ENCODE measurements around the gene ISM2. TPM values are rescaled to one million over a fixed set of nuclear protein-coding genes. Genes with fewer than 3 reads are reported as not detected.
"Not testable (repeated sequence)": the region's sequence is repeated elsewhere in the genome, so short reads cannot be mapped to it uniquely, and the experiment has no call there.

Gene ISM2
- polyA plus RNA-seq: 0.07 TPM
- long read RNA-seq, donor 1: 0 reads
- long read RNA-seq, donor 2: 0 reads
- long read RNA-seq, donor 3: 0 reads
- long read RNA-seq, donor 4: 0 reads
- long read RNA-seq, donor 5: 0 reads
- long read RNA-seq, donor 6: 0 reads
- long read RNA-seq, donor 7: 0 reads
- long read RNA-seq, donor 8: 0 reads
- long read RNA-seq, donor 9: 0 reads
- long read RNA-seq, donor 10, partial matches to known transcripts: 0 of 1 reads
- long read RNA-seq, donor 10, other reads (novel, unspliced or antisense): 0 of 1 reads
- long read RNA-seq, donor 11: 0 reads

GRCh38 chr14:77498120-77498979 lies at the start of gene ISM2:
Gene ISM2, minus strand, starts transcription at chr14:77498816. Its CDS starts 23 bp downstream, at chr14:77498793.
- peaks cover 34% of the 10 kb centered on the region for H3K27me3 ChIP-seq (ENCODE audit: control insufficient read depth, insufficient read depth, low read length)
- H3K4me3 ChIP-seq (ENCODE audit: low read length): peak within 1 kb of the TSS; percentile 21
- peaks cover 5% of the 10 kb centered on the region for H3K4me1 ChIP-seq (ENCODE audit: control insufficient read depth, insufficient read depth, low read length)
- no peak within 1 kb of the TSS for H3K27ac ChIP-seq (ENCODE audit: low read length)
- peaks cover 6% of the 10 kb centered on the region for H3K9me3 ChIP-seq (ENCODE audit: control insufficient read depth, low read depth, low read length)
- no CpG with 5 or more reads among the region's 104 CpGs for WGBS (ENCODE audit: insufficient coverage, low lambda C conversion rate)
- H3K36me3 ChIP-seq (ENCODE audit: control insufficient read depth, insufficient read depth, low read length): no peaks in the 10 kb centered on the region
- peak; percentile 25 to 55 for DNase-seq

DNA sequence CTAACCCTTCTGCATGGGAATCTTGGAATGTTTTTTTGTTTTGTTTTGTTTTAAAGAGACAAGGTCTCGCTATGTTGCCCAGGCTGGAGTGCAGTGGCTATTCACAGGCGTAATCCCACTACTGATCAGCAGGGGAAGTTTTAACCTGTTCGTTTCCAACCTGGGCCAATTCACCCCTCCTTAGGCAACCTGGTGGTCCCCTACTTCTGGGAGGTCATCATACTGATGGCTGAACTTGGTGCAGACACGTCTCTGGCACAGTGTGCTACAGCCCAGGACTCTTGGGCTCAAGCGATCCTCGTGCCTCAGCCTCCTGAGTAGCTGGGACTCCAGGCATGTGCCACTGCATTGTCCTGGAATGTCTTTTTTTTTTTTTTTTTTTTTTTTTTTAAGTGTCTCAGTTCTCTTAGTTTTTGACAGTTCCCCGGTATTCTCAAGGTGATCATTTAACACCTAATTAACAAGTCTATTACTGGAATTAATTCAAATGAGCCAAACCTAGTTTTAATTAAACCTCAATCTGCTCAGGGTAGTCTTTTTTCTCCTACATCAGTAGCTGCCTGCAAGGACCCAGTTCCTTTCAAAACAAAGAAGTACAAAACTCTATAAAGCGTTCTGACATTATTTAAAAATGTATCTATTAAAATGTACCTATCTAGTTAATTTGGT lies 49.0 kb upstream of the ISM2 start:
- Histone ChIP-seq H3K27me3 (ENCODE audit: control insufficient read depth, insufficient read depth, low read length) (no peaks in the 10 kb centered on the region), H3K27ac (ENCODE audit: low read length) (no peak overlapping the region), H3K4me1 (ENCODE audit: control insufficient read depth, insufficient read depth, low read length) (no peaks in the 10 kb centered on the region), H3K4me3 (ENCODE audit: low read length) (no peak overlapping the region), H3K36me3 (ENCODE audit: control insufficient read depth, insufficient read depth, low read length) (peaks cover 41% of the 10 kb centered on the region), H3K9me3 (ENCODE audit: control insufficient read depth, low read depth, low read length) (no peaks in the 10 kb centered on the region)
- DNase-seq: no peak
- WGBS (ENCODE audit: insufficient coverage, low lambda C conversion rate): 100% methylated on average over 2 of the region's 8 CpGs

DNA sequence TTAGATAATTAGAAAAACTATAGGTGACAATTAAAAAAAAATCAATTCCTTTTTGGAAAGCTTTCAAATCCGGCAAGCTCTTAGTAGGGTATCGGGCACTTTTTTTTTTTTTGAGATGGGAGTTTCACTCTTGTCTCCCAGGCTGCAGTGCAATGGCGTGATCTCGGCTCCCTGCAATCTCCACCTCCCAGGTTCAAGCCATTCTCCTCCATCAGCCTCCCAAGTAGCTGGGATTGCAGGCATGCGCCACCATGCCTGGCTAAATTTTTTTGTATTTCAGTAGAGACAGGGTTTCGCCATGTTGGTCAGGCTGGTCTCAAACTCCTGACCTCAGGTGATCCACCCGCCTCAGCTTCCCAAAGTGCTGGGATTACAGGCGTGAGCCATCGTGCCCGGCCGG lies 46.6 kb upstream of the ISM2 start:
- not testable (repeated sequence) for H3K9me3 ChIP-seq (ENCODE audit: control insufficient read depth, low read depth, low read length); H3K4me1 ChIP-seq (ENCODE audit: control insufficient read depth, insufficient read depth, low read length); H3K27ac ChIP-seq (ENCODE audit: low read length); H3K4me3 ChIP-seq (ENCODE audit: low read length); DNase-seq; H3K27me3 ChIP-seq (ENCODE audit: control insufficient read depth, insufficient read depth, low read length)
- H3K36me3 ChIP-seq (ENCODE audit: control insufficient read depth, insufficient read depth, low read length): peaks cover 34% of the 10 kb centered on the region
- WGBS (ENCODE audit: insufficient coverage, low lambda C conversion rate): 100% methylated on average over 1 of the region's 11 CpGs

GRCh38 chr14:77544571-77544970 lies 46.0 kb upstream of the ISM2 start:
- no peaks in the 10 kb centered on the region for H3K27me3 ChIP-seq (ENCODE audit: control insufficient read depth, insufficient read depth, low read length)
- H3K27ac ChIP-seq (ENCODE audit: low read length): no peak overlapping the region
- H3K4me3 ChIP-seq (ENCODE audit: low read length): no peak overlapping the region
- H3K4me1 ChIP-seq (ENCODE audit: control insufficient read depth, insufficient read depth, low read length): no peaks in the 10 kb centered on the region
- no peak for DNase-seq
- H3K9me3 ChIP-seq (ENCODE audit: control insufficient read depth, low read depth, low read length): no peaks in the 10 kb centered on the region
- no CpG with 5 or more reads among the region's 2 CpGs for WGBS (ENCODE audit: insufficient coverage, low lambda C conversion rate)
- peaks cover 31% of the 10 kb centered on the region for H3K36me3 ChIP-seq (ENCODE audit: control insufficient read depth, insufficient read depth, low read length)

DNA sequence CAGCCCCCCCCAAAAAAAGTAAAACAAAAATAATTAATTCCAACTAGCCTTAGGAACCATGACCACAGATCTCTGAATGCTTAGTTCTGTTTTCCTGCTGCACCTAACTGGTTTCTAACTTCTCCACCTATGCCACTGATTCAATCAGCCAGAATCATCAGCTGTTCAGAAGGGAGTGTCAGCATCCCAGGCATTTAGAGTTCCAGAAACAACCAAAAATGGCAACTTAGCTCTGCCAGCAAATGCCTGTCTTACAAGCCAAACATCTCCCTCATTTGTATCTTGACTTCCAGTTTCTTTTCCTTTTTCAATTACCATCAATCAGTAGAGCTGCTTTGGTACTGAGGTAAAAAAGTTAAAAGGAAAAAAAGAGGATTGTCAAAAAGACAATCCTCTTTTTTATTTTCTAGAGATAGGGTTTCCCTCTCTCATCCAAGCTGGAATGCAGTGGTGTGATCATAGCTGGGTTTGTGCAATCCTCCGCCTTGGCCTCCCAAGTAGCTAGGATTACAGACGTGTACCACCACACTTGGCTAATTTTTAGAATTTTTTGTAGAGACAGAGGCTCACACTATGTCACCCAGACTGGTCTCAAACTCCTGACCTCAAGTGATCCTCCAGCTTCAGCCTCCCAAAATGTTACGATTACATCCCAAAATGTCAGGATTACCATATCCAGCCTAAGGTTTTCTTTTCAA lies 45.2 kb upstream of the ISM2 start:
- Histone ChIP-seq H3K4me1 (ENCODE audit: control insufficient read depth, insufficient read depth, low read length) (no peaks in the 10 kb centered on the region), H3K27ac (ENCODE audit: low read length) (no peak overlapping the region), H3K9me3 (ENCODE audit: control insufficient read depth, low read depth, low read length) (no peaks in the 10 kb centered on the region), H3K4me3 (ENCODE audit: low read length) (no peak overlapping the region), H3K36me3 (ENCODE audit: control insufficient read depth, insufficient read depth, low read length) (peaks cover 24% of the 10 kb centered on the region), H3K27me3 (ENCODE audit: control insufficient read depth, insufficient read depth, low read length) (no peaks in the 10 kb centered on the region)
- no CpG with 5 or more reads among the region's 3 CpGs for WGBS (ENCODE audit: insufficient coverage, low lambda C conversion rate)
- DNase-seq: no peak

- H3K4me1 ChIP-seq (ENCODE audit: control insufficient read depth, insufficient read depth, low read length): no peaks in the 10 kb centered on the region
- H3K27ac ChIP-seq (ENCODE audit: low read length): no peak overlapping the region
- no peaks in the 10 kb centered on the region for H3K27me3 ChIP-seq (ENCODE audit: control insufficient read depth, insufficient read depth, low read length)
- DNase-seq: no peak
- no peaks in the 10 kb centered on the region for H3K9me3 ChIP-seq (ENCODE audit: control insufficient read depth, low read depth, low read length)
- H3K4me3 ChIP-seq (ENCODE audit: low read length): no peak overlapping the region
- peaks cover 19% of the 10 kb centered on the region for H3K36me3 ChIP-seq (ENCODE audit: control insufficient read depth, insufficient read depth, low read length)
- WGBS (ENCODE audit: insufficient coverage, low lambda C conversion rate): 50% methylated on average over 2 of the region's 5 CpGs
Measured at GRCh38 chr14:77543240-77543551, 44.6 kb upstream of the ISM2 start.

- H3K27me3 ChIP-seq (ENCODE audit: control insufficient read depth, insufficient read depth, low read length): no peaks in the 10 kb centered on the region
- H3K36me3 ChIP-seq (ENCODE audit: control insufficient read depth, insufficient read depth, low read length): peaks cover 19% of the 10 kb centered on the region
- WGBS (ENCODE audit: insufficient coverage, low lambda C conversion rate): 80% methylated on average over 1 of the region's 11 CpGs
- no peak for DNase-seq
- no peak overlapping the region for H3K27ac ChIP-seq (ENCODE audit: low read length)
- no peaks in the 10 kb centered on the region for H3K4me1 ChIP-seq (ENCODE audit: control insufficient read depth, insufficient read depth, low read length)
- H3K4me3 ChIP-seq (ENCODE audit: low read length): no peak overlapping the region
- H3K9me3 ChIP-seq (ENCODE audit: control insufficient read depth, low read depth, low read length): no peaks in the 10 kb centered on the region
Measured at GRCh38 chr14:77542421-77543239, 44.0 kb upstream of the ISM2 start.

DNA sequence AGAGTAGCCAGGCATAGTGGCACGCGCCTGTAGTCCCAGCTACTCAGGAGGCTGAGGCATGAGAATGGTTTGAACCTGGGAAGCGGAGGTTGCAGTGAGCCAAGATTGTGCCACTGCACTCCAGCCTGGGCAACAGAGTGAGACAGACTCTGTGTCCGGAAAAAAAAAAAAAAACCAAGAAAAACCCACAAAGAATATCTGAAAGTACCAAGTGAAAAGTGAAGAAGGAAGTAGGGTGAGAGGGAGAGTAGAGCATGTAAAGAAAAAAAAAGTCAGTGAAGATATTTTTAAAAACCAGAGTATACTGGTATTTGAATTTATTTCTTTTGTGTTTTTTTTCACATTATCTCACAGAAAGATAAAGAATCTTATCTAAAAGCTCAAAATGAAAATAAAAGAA lies 43.3 kb upstream of the ISM2 start:
- H3K4me3 ChIP-seq (ENCODE audit: low read length): no peak overlapping the region
- no peak overlapping the region for H3K27ac ChIP-seq (ENCODE audit: low read length)
- H3K4me1 ChIP-seq (ENCODE audit: control insufficient read depth, insufficient read depth, low read length): no peaks in the 10 kb centered on the region
- no peak for DNase-seq
- peaks cover 17% of the 10 kb centered on the region for H3K36me3 ChIP-seq (ENCODE audit: control insufficient read depth, insufficient read depth, low read length)
- 78% methylated on average over 1 of the region's 4 CpGs for WGBS (ENCODE audit: insufficient coverage, low lambda C conversion rate)
- no peaks in the 10 kb centered on the region for H3K27me3 ChIP-seq (ENCODE audit: control insufficient read depth, insufficient read depth, low read length)
- no peaks in the 10 kb centered on the region for H3K9me3 ChIP-seq (ENCODE audit: control insufficient read depth, low read depth, low read length)

DNA sequence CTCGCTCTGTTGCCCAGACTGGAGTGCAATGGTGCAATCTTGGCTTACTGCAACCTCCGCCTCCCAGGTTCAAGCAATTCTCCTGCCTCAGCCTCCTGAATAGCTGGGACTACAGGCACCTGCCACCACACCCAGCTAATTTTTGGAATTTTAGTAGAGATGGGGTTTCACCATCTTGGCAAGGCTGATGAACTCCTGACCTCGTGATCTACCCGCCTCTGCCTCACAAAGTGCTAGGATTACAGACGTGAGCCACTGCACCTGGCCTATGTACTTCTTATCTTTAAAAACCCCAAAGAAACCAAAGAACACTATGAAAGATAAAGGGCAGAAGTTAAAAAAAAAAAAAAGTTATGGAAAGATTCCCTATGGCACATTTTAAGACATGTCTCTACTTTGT lies 38.3 kb upstream of the ISM2 start:
- not testable (repeated sequence) for H3K36me3 ChIP-seq (ENCODE audit: control insufficient read depth, insufficient read depth, low read length); H3K4me1 ChIP-seq (ENCODE audit: control insufficient read depth, insufficient read depth, low read length); H3K27me3 ChIP-seq (ENCODE audit: control insufficient read depth, insufficient read depth, low read length); H3K4me3 ChIP-seq (ENCODE audit: low read length); H3K27ac ChIP-seq (ENCODE audit: low read length); H3K9me3 ChIP-seq (ENCODE audit: control insufficient read depth, low read depth, low read length)
- DNase-seq: peak in 1 of 2 donors; percentile 27
- no CpG with 5 or more reads among the region's 5 CpGs for WGBS (ENCODE audit: insufficient coverage, low lambda C conversion rate)

Data from large intestine (tissue), 12 donors.